Loucy (cell line): ENCODE results near the gene SASH1.

Experiments used
- CTCF ChIP-seq: fragments of 200-600 bp; sonication (generic); conservative IDR thresholded peaks from 2 replicates; pipeline ENCODE4 v1.5.1; 2014; ENCODE audit warnings: mild to moderate bottlenecking, antibody characterized with exemption, low read length
- EZH2phosphoT487 ChIP-seq: fragments of 200-600 bp; IDR thresholded peaks from 2 replicates; pipeline ENCODE4 v1.6.1; 2018; ENCODE audit warnings: antibody characterized with exemption, mild to moderate bottlenecking, moderate library complexity, borderline replicate concordance

- TF ChIP-seq CTCF (no peak), EZH2phosphoT487 (no peak)
These were observed 47.3 kb downstream of the SASH1 start for GRCh38 chr6:148389917-148390316.
